PC-3 (cell line): ENCODE data around the gene THRA.

ENCODE experiments used
- CTCF ChIP-seq: fragments of 300-600 bp; sonication (generic); conservative IDR thresholded peaks from 2 replicates; pipeline ENCODE4 v1.5.1; 2017; ENCODE audit warnings: antibody characterized with exemption, low read depth, mild to moderate bottlenecking, low read length
- EZH2 ChIP-seq: fragments of 300-600 bp; sonication (generic); IDR thresholded peaks from one replicate; pipeline ENCODE4 v1.6.1; 2017; ENCODE audit warnings: antibody characterized with exemption, mild to moderate bottlenecking, low read length; ENCODE audit not compliant: unreplicated experiment
- EZH2phosphoT487 ChIP-seq: fragments of 300-600 bp; sonication (generic); IDR thresholded peaks from 2 replicates; pipeline ENCODE4 v1.6.1; 2018; ENCODE audit warnings: mild to moderate bottlenecking, antibody characterized with exemption, low read length, borderline replicate concordance

GRCh38 chr17:40103071-40103661 lies 40.4 kb downstream of the THRA start:
- TF ChIP-seq CTCF (no peak), EZH2 (no peak), EZH2phosphoT487 (no peak)
